Measurements from ENCODE around the gene RNASEH1. TPM values are rescaled to one million over a fixed set of nuclear protein-coding genes. Genes with fewer than 3 reads are reported as not detected.

RNASEH1 gene
- total and polyA plus RNA-seq, 2 of the 8 experiments (the other 6 are each of a cell fraction or from before 2014, with no cell fraction given) = 11.7 to 42.7 TPM

- Histone ChIP-seq H3K4me1 (replicated peaks in 1 of 4; ENCODE audit: control insufficient read depth in 3 of 4, insufficient read depth in 4 of 4, low read length in 3 of 4) (no peaks in the 10 kb centered on the region), H2BK12ac (ENCODE audit: low read depth, low read length) (no peak overlapping the region), H2BK5ac (ENCODE audit: low read depth, low read length) (no peak overlapping the region), H2BK120ac (replicated peaks; ENCODE audit: low read depth, low read length) (no peak overlapping the region), H2AFZ (ENCODE audit: low read length) (no peak overlapping the region), H3K4me3 (ENCODE audit: extremely low read depth in 1 of 4, insufficient read depth in 2 of 4, low read depth in 3 of 4, low read length in 4 of 4) (no peak overlapping the region), H3K27ac (ENCODE audit: low read depth, low read length) (no peak overlapping the region), H3K36me3 (ENCODE audit: control insufficient read depth in 2 of 4, insufficient read depth in 4 of 4, low read length in 3 of 4) (peaks cover 0 to 22% (median 11%) of the 10 kb centered on the region in 4 experiments; a peak in 6 of 8 replicates), H3K14ac (ENCODE audit: insufficient read length) (no peak overlapping the region), H3K79me2 (ENCODE audit: control insufficient read depth in 1 of 2, insufficient read depth in 2 of 2, low read length in 2 of 2) (no peaks in the 10 kb centered on the region), H3K56ac (replicated peaks; ENCODE audit: insufficient read length, low read depth, low read length) (no peak overlapping the region), H2BK20ac (ENCODE audit: low read length) (no peak overlapping the region), H3K9me3 (ENCODE audit: insufficient read depth in 2 of 2, low read depth in 1 of 2, low read length in 1 of 2) (no peaks in the 10 kb centered on the region), H3K23me2 (ENCODE audit: low read depth, low read length) (no peaks in the 10 kb centered on the region), H3K4ac (replicated peaks; ENCODE audit: insufficient read length, low read depth, low read length) (no peak overlapping the region), H3K9ac (replicated peaks in 1 of 4; ENCODE audit: extremely low read depth in 1 of 4, low read depth in 3 of 4, low read length in 3 of 4) (no peak overlapping the region), H4K5ac (ENCODE audit: insufficient read length, low read depth, low read length) (no peak overlapping the region), H2AK5ac (ENCODE audit: low read depth, low read length) (no peak overlapping the region), H3K79me1 (ENCODE audit: low read depth, low read length) (no peaks in the 10 kb centered on the region), H4K8ac (ENCODE audit: extremely low read depth, insufficient read depth, low read length) (no peak overlapping the region), H3K4me2 (ENCODE audit: insufficient read depth in 1 of 2, low read depth in 2 of 2, low read length in 2 of 2) (no peak overlapping the region), H3K23ac (ENCODE audit: insufficient read length) (no peak overlapping the region), H3K27me3 (replicated peaks in 1 of 4; ENCODE audit: control insufficient read depth in 3 of 4, extremely low read depth in 1 of 4, insufficient read depth in 3 of 4, low read length in 3 of 4) (no peaks in the 10 kb centered on the region), H3K18ac (ENCODE audit: extremely low read depth, low read length) (no peak overlapping the region), H4K91ac (replicated peaks; ENCODE audit: insufficient read length, low read length) (no peak overlapping the region), H2BK15ac (ENCODE audit: low read length) (no peak overlapping the region), H4K20me1 (replicated peaks in 1 of 2; ENCODE audit: control insufficient read depth in 1 of 2, insufficient read depth in 2 of 2, low read length in 2 of 2) (peaks cover 0 to 7% of the 10 kb centered on the region in 2 experiments)
- 93% methylated on average over 6 of the region's 6 CpGs; no CpG with 5 or more reads in 1 of the 2 experiments for WGBS, 2 experiments (ENCODE audit: extremely low coverage in 1 of 2, insufficient coverage in 1 of 2, insufficient read length in 1 of 2, insufficient replicate concordance in 2 of 2, low coverage in 1 of 2, low lambda C conversion rate in 2 of 2, missing lambda C conversion rate in 1 of 2)
- CTCF ChIA-PET (ENCODE audit: partially characterized antibody) = interaction anchor here (1.4 kb wide), 1 partner anchor 124 kb away, joined by 3 read pairs; no protein-coding TSS in a partner anchor
- FAIRE-seq (no peak), DNase-seq (ENCODE audit: low read depth in 1 of 2, low spot score in 2 of 2) (no peak)
- POLR2A ChIA-PET (ENCODE audit: partially characterized antibody) = interaction anchor here (1.5 to 17.0 kb wide), 4 partner anchors 10 to 91 kb away, joined by 3 to 373 read pairs (median 41); partner anchors contain the start of gene RNASEH1
- TF ChIP-seq RFX5 (IDR thresholded peaks at IDR 0.05; ENCODE audit: borderline replicate concordance, low read depth, low read length) = no peak
- no peak for TF ChIP-seq EZH2 (IDR thresholded peaks at IDR 0.05; ENCODE audit: low read depth, low read length, severe bottlenecking)
- no peak for TF ChIP-seq SAP30 (IDR thresholded peaks at IDR 0.05; ENCODE audit: insufficient read depth, insufficient replicate concordance, low read length)
- no peak for TF ChIP-seq KDM5A (IDR thresholded peaks at IDR 0.05; ENCODE audit: low read length)
- no peak for TF ChIP-seq ASH2L (IDR thresholded peaks at IDR 0.05; ENCODE audit: low read length)
- TF ChIP-seq CBX8 (IDR thresholded peaks at IDR 0.05; ENCODE audit: borderline replicate concordance, low read depth, low read length) = no peak
- TF ChIP-seq RAD21 (IDR thresholded peaks at IDR 0.05 in 1 of 2, conservative IDR thresholded peaks at IDR 0.05 in 1 of 2; ENCODE audit: low read depth in 2 of 2, low read length in 2 of 2) = no peak
- no peak for TF ChIP-seq RBBP5 (IDR thresholded peaks at IDR 0.05; ENCODE audit: borderline replicate concordance, low read depth, low read length)
- no peak for TF ChIP-seq EGR1 (IDR thresholded peaks at IDR 0.05; ENCODE audit: borderline replicate concordance, low read depth, low read length)
- TF ChIP-seq KDM1A (IDR thresholded peaks at IDR 0.05; ENCODE audit: borderline replicate concordance, low read length) = no peak
- no peak for TF ChIP-seq POLR2A (IDR thresholded peaks at IDR 0.05; ENCODE audit: control extremely low read depth in 1 of 2, low read depth in 2 of 2, low read length in 2 of 2)
Observed at GRCh38 chr2:3587432-3587831, 29.3 kb upstream of the RNASEH1 start.

Measured in H1 (cell line).